Nephron progenitor cell (in vitro differentiated cells): Measurements from ENCODE around the gene CBLB.
A peak's percentile ranks its signal among the peaks of the same experiment; 100 is the strongest.

ENCODE experiments used
- DNase-seq: peaks from one replicate; pipeline ENCODE4 v3.0.0; 2021
- H3K27ac Mint-ChIP-seq: 2 replicates; pipeline ENCODE4 v1.8.0; 2021; ENCODE audit warnings: mild to moderate bottlenecking, moderate library complexity, mixed read lengths
- H3K27me3 Mint-ChIP-seq: 2 replicates; pipeline ENCODE4 v1.8.0; 2021; ENCODE audit warnings: mild to moderate bottlenecking, low read depth, mixed read lengths; ENCODE audit not compliant: poor library complexity
- H3K36me3 Mint-ChIP-seq: 2 replicates; pipeline ENCODE4 v1.8.0; 2021; ENCODE audit warnings: low read depth, mixed read lengths
- H3K4me1 Mint-ChIP-seq: 2 replicates; pipeline ENCODE4 v1.8.0; 2021; ENCODE audit warnings: mixed read lengths
- H3K4me3 Mint-ChIP-seq: 2 replicates; pipeline ENCODE4 v1.8.0; 2021; ENCODE audit warnings: mild to moderate bottlenecking, moderate library complexity, mixed read lengths
- H3K9me3 Mint-ChIP-seq: 2 replicates; pipeline ENCODE4 v1.8.0; 2021; ENCODE audit warnings: mild to moderate bottlenecking, moderate library complexity, mixed read lengths
- TF ChIP-seq, protein P1 (sequence below): fragments of 200-600 bp; sonication (generic); IDR thresholded peaks from 2 replicates; pipeline ENCODE4 v1.5.0; 2021; ENCODE audit warnings: antibody characterized with exemption

CBLB gene

DNA sequence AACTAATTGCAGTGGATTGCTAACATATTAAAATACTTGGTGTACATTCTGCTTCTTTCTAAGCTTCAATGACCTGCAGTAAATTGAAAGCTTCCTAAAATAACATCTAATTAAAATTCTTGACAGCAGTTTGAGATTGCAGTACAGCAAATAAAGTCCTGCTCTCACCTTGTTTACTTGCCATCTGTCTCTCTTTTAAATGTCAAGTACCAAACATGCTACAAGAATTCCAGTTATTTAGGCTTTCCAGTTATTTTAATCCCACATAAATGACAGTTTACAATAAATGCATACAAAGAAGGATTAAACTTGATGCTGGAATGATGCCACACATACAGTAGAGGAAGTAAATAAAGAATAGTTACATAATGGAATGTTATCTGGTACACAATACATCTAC lies 33.2 kb downstream of the CBLB start:
- H3K27me3 Mint-ChIP-seq = no peaks in the 10 kb centered on the region
- no peak for DNase-seq
- TF ChIP-seq, protein P1, sequence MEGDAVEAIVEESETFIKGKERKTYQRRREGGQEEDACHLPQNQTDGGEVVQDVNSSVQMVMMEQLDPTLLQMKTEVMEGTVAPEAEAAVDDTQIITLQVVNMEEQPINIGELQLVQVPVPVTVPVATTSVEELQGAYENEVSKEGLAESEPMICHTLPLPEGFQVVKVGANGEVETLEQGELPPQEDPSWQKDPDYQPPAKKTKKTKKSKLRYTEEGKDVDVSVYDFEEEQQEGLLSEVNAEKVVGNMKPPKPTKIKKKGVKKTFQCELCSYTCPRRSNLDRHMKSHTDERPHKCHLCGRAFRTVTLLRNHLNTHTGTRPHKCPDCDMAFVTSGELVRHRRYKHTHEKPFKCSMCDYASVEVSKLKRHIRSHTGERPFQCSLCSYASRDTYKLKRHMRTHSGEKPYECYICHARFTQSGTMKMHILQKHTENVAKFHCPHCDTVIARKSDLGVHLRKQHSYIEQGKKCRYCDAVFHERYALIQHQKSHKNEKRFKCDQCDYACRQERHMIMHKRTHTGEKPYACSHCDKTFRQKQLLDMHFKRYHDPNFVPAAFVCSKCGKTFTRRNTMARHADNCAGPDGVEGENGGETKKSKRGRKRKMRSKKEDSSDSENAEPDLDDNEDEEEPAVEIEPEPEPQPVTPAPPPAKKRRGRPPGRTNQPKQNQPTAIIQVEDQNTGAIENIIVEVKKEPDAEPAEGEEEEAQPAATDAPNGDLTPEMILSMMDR = no peak
- H3K9me3 Mint-ChIP-seq = no peaks in the 10 kb centered on the region
- no peak overlapping the region for H3K27ac Mint-ChIP-seq
- H3K4me3 Mint-ChIP-seq = no peak overlapping the region
- peaks cover 75% of the 10 kb centered on the region for H3K36me3 Mint-ChIP-seq
- H3K4me1 Mint-ChIP-seq = peaks cover 44% of the 10 kb centered on the region

DNA sequence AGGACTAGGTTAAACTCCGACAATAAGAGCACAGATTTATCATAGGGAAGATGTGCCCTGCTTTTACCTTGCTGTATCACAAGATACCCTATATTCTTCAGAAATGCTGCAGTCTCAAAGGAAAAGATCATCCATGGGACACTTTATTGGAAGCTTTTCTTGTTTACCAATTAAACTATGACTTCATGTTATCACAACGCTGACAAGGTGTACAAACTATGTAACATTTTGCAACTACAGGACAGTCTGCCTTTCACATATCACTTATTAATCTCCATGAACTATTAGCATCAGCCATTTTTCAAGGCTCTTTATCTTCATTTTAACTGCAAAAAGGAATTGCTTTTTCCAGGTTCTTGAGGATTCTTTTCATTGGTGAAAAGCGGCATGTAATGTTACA lies 34.0 kb downstream of the CBLB start:
- Mint-ChIP-seq H3K4me3 (no peak overlapping the region), H3K27me3 (no peaks in the 10 kb centered on the region), H3K9me3 (no peaks in the 10 kb centered on the region), H3K4me1 (peaks cover 36% of the 10 kb centered on the region), H3K36me3 (peaks cover 67% of the 10 kb centered on the region), H3K27ac (no peak overlapping the region)
- no peak for DNase-seq
- TF ChIP-seq, protein P1 = no peak

DNA sequence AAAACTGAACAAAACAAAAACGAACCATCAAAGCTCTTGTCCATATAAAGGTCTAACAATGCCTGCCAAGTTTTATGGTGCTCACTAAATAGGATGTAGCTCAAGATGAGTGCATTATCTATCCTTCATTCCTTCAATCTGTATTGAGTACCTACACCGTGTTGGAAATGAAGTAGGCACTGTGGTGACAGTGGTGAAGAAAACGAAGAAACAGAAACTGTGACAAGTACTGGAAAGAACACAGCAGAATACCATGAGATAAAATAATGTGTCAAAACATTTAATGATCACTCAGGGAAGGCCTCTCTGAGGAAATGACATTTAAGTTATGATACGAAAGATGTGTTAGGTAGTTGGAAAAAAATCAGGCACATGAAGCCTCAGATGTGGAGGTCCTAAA lies 36.2 kb downstream of the CBLB start:
- Mint-ChIP-seq H3K27ac (peak overlapping the region; percentile 65), H3K27me3 (no peaks in the 10 kb centered on the region), H3K4me1 (peaks cover 29% of the 10 kb centered on the region), H3K4me3 (no peak overlapping the region), H3K36me3 (peaks cover 58% of the 10 kb centered on the region), H3K9me3 (no peaks in the 10 kb centered on the region)
- TF ChIP-seq, protein P1 = no peak
- no peak for DNase-seq

DNA sequence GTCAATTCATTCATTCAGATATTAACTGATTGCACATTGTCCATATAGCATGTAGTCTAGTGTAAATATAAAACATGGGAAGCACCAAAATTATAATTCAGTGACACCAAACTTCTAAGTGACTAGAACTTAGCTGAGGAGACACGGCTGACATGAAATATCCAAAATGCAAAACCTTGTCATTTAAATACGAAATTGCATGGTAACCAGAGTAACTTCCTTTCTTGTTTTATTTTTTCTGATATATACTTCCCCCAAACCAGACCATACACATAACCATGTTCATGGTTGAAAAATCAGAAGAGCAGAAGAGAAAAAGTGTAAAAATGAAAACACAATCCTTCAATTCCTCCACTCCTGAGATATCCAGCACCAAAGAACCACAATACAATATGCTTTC lies 38.0 kb downstream of the CBLB start:
- Mint-ChIP-seq H3K27ac (no peak overlapping the region), H3K4me1 (peaks cover 18% of the 10 kb centered on the region), H3K9me3 (no peaks in the 10 kb centered on the region), H3K27me3 (no peaks in the 10 kb centered on the region), H3K4me3 (no peak overlapping the region), H3K36me3 (peaks cover 65% of the 10 kb centered on the region)
- TF ChIP-seq, protein P1 = no peak
- no peak for DNase-seq

DNA sequence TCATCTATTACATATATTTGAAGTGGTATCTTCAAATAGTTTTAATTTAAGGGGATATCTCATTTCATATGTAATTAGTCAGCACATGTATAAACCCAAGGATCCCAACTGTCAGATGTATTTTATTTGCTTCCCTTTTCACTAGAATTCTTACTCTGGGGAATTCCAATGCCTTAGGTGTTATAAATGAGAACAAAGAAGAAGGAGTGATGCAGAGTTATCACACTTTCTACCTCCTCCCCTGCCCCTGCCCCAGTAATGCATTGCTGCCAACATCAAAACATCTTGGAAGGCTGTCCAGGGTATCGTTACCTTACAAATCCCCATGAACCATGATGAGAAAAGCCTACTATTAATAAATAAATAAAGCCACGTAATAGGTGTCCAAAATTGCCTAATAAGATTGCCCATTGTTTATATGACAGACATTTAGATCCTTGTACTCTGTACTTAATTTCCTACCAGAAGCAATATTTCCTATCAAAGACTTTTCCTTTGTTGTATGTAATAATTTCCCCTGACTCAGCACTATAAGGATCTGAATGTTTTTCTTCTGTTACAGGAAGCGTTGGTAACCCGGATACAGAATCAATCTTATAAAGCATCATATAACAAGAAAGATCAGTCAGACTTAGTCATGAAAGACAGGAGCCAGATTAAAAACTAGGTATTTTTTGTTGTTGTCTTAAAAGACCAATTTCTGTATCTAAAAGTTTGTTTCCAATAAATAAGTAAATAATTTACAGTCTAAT lies 38.8 kb downstream of the CBLB start:
- H3K27ac Mint-ChIP-seq = peak overlapping the region; percentile 52
- no peaks in the 10 kb centered on the region for H3K9me3 Mint-ChIP-seq
- H3K4me1 Mint-ChIP-seq = peaks cover 16% of the 10 kb centered on the region
- peaks cover 70% of the 10 kb centered on the region for H3K36me3 Mint-ChIP-seq
- H3K27me3 Mint-ChIP-seq = no peaks in the 10 kb centered on the region
- no peak for DNase-seq
- TF ChIP-seq, protein P1 = no peak
- no peak overlapping the region for H3K4me3 Mint-ChIP-seq

DNA sequence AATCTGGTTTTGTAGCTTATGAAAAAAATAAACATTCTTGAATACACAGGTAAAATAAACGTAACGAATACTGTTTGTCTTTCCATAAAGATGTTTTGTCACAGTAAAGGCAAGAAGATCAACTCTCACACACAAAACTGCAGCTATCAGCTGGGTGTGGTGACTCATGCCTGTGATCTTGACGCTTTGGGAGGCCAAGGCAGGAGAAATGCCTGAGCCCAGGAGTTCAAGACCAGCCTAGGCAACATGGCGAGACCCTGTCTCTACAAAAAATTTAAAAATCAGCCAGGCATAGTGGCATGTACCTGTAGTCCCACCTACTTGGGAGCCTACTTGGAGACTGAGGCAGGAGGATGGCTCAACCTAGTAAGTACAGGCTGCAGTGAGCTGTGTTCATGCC lies 39.6 kb downstream of the CBLB start:
- DNase-seq = no peak
- Mint-ChIP-seq H3K9me3 (no peaks in the 10 kb centered on the region), H3K36me3 (peaks cover 70% of the 10 kb centered on the region), H3K27me3 (no peaks in the 10 kb centered on the region), H3K4me1 (peaks cover 16% of the 10 kb centered on the region), H3K4me3 (no peak overlapping the region), H3K27ac (no peak overlapping the region)
- TF ChIP-seq, protein P1 = no peak
